GM12878 (cell line): ENCODE measurements around the gene BIRC6. TPM values are rescaled to one million over a fixed set of nuclear protein-coding genes. Genes with fewer than 3 reads are reported as not detected.

Source experiments
- ATAC-seq: fragments of 200-7000 bp; cut with Tn5 transposase; 3 replicates; pipeline ENCODE4 v1.9.1; 2020; ENCODE audit warnings: mild to moderate bottlenecking, moderate library complexity
- BruUV-seq: library from RNA; stranded (reverse); fragments of 400-500 nt; replicated peaks from 2 replicates; lab custom pipeline; 2021; lab: Mats Ljungman, UMichigan
- CTCF ChIA-PET: fragments of 300-600 bp; sonication (Branson Sonifier 250); formaldehyde crosslinking; extraction: SDS; loops from one replicate; lab custom pipeline; 2021; ENCODE audit warnings: inconsistent platforms; lab: Yijun Ruan, JAX
- POLR2A ChIA-PET: fragments of 350-600 bp; formaldehyde crosslinking; extraction: SDS; loops from one replicate; lab custom pipeline; 2021; ENCODE audit warnings: inconsistent platforms; lab: Charles Lee
- RAD21 ChIA-PET: fragments of 300-600 bp; sonication (Branson Sonifier 250); formaldehyde crosslinking; loops from one replicate; lab custom pipeline; 2023; ENCODE audit warnings: antibody characterized with exemption; ENCODE audit not compliant: unreplicated experiment; lab: Charles Lee
- SMC1A ChIA-PET: fragments of 300-600 bp; sonication (Branson Sonifier 250); formaldehyde crosslinking; loops from one replicate; lab custom pipeline; 2023; ENCODE audit not compliant: unreplicated experiment, uncharacterized antibody; lab: Charles Lee
- DNase-seq: peaks from one replicate; pipeline ENCODE4 v3.0.0-alpha.2; 2011; ENCODE audit warnings: low read depth, low spot score
- FAIRE-seq: peaks from 3 replicates; lab custom pipeline; 2011; peaks lifted over from hg19 to GRCh38; lab: Jason Lieb, UNC
- H2AFZ ChIP-seq: 2 replicates; pipeline ENCODE4 v1.6.0; 2011; ENCODE audit warnings: low read depth, low read length, control low read depth; ENCODE audit not compliant: control insufficient read depth
- H3K27ac ChIP-seq: 2 replicates; pipeline ENCODE4 v1.5.1; 2011; ENCODE audit warnings: control low read depth; ENCODE audit not compliant: control insufficient read depth, insufficient read depth
- H3K27me3 ChIP-seq, 2 experiments: replicated peaks in 1 of 2; 2 replicates each; pipeline versions ENCODE4 v1.6.0 to v1.6.1; 2011; ENCODE audit warnings: low read length in 1 of 2; ENCODE audit not compliant: control insufficient read depth in 2 of 2, insufficient read depth in 2 of 2
- H3K36me3 ChIP-seq, 2 experiments: 2 replicates each; pipeline ENCODE4 v1.5.1; 2011; ENCODE audit warnings: low read length in 1 of 2; ENCODE audit not compliant: control insufficient read depth in 2 of 2, insufficient read depth in 2 of 2
- H3K4me1 ChIP-seq: 2 replicates; pipeline ENCODE4 v1.6.1; 2011; ENCODE audit warnings: mild to moderate bottlenecking, low read length, moderate library complexity, mixed read lengths; ENCODE audit not compliant: control insufficient read depth, insufficient read depth
- H3K4me2 ChIP-seq: 2 replicates; pipeline ENCODE4 v1.6.0; 2011; ENCODE audit warnings: control low read depth; ENCODE audit not compliant: control insufficient read depth, insufficient read depth
- H3K4me3 ChIP-seq: fragments of 200-600 bp; sonication (generic); 2 replicates; pipeline ENCODE4 v1.5.1; 2016
- H3K79me2 ChIP-seq: 2 replicates; pipeline ENCODE4 v1.6.0; 2011; ENCODE audit warnings: low read length; ENCODE audit not compliant: control insufficient read depth, insufficient read depth
- H3K9ac ChIP-seq: 2 replicates; pipeline ENCODE4 v1.8.0; 2011; ENCODE audit warnings: low read length, control low read depth, mixed read lengths; ENCODE audit not compliant: control insufficient read depth, insufficient read depth
- H3K9me3 ChIP-seq: replicated peaks from 3 replicates; pipeline ENCODE4 v1.5.1; 2011; ENCODE audit warnings: mild to moderate bottlenecking, low read length; ENCODE audit not compliant: control insufficient read depth, insufficient read depth
- H4K20me1 ChIP-seq: 2 replicates; pipeline ENCODE4 v1.6.0; 2011; ENCODE audit not compliant: control insufficient read depth, insufficient read depth
- CBFB ChIP-seq: IDR thresholded peaks from 2 replicates; pipeline ENCODE4 v1.6.1; 2016; ENCODE audit warnings: antibody characterized with exemption, low read depth
- ESRRA ChIP-seq: IDR thresholded peaks from 2 replicates; pipeline ENCODE4 v1.6.1; 2012; ENCODE audit warnings: mild to moderate bottlenecking, low read length, improper control_type of control experiment
- MEF2A ChIP-seq: IDR thresholded peaks from 2 replicates; pipeline ENCODE4 v1.6.1; 2011; ENCODE audit warnings: low read depth, mild to moderate bottlenecking, low read length, moderate library complexity; ENCODE audit not compliant: insufficient read depth
- MLLT1 ChIP-seq: fragments of 450-650 bp; IDR thresholded peaks from 2 replicates; pipeline ENCODE4 v1.6.1; 2016; ENCODE audit warnings: mild to moderate bottlenecking
- RAD21 ChIP-seq: IDR thresholded peaks from 2 replicates; pipeline ENCODE4 v1.6.1; 2011; ENCODE audit warnings: mild to moderate bottlenecking, low read depth, low read length, moderate library complexity; ENCODE audit not compliant: insufficient read depth
- SIX5 ChIP-seq: IDR thresholded peaks from 2 replicates; pipeline ENCODE4 v1.6.1; 2011; ENCODE audit warnings: mild to moderate bottlenecking, low read depth, low read length, moderate library complexity; ENCODE audit not compliant: severe bottlenecking
- SMC3 ChIP-seq: IDR thresholded peaks from 2 replicates; pipeline ENCODE4 v1.6.1; 2011; ENCODE audit warnings: low read length, improper control_type of control experiment, borderline replicate concordance
- ZSCAN29 ChIP-seq: fragments of 450-650 bp; IDR thresholded peaks from 2 replicates; pipeline ENCODE4 v1.6.1; 2017; ENCODE audit warnings: mild to moderate bottlenecking, moderate library complexity
- WGBS: methylation state at CpG from one replicate; pipeline ENCODE4 v1.1.6; 2016; ENCODE audit warnings: low lambda C conversion rate; ENCODE audit not compliant: insufficient replicate concordance, insufficient coverage; ENCODE audit errors: missing lambda C conversion rate; 5-methylcytosine and 5-hydroxymethylcytosine counted together
- in situ Hi-C: fragments of 300-500 bp; cut with MboI; formaldehyde crosslinking; loops from 9 replicates; pipeline ENCODE4 v1.14.3; 2018; ENCODE audit warnings: mixed read lengths
- intact Hi-C: fragments of 100-400 bp; cut with micrococcal nuclease; formaldehyde crosslinking; loops from one replicate; pipeline ENCODE4 v1.14.2; 2022; ENCODE audit not compliant: unreplicated experiment
- polyA plus RNA-seq, 11 experiments: library from polyadenylated mRNA; depleted of rRNA in 4 of 11; unstranded in 6 of 11; stranded (reverse) in 5 of 11; fragments of >200 nt; fragmentation: Nextera tagmentation in 4 of 11; fragmentation: Illumina TruSeq in 1 of 11; extraction: Ambion mirVana in 4 of 11; extraction: Trizol in 1 of 11; gene quantifications; 1 replicate in 1 of 11; 2 replicates in 10 of 11; pipeline versions ENCODE4 v1.2.1 to v1.2.3, GENCODE V29; 2011 to 2016; ENCODE audit warnings: inconsistent platforms in 2 of 11, missing spikeins in 2 of 11, low read depth in 1 of 11
- total RNA-seq, 4 experiments: library from RNA; depleted of rRNA in 3 of 4; stranded (reverse); fragments of >200 nt in 3 of 4; fragmentation: Illumina TruSeq in 1 of 4; extraction: Trizol in 1 of 4; gene quantifications; 2 replicates each; pipeline versions ENCODE4 v1.2.1 to v1.2.3, GENCODE V29; 2013 to 2021
- TF ChIP-seq, protein P1 (sequence below): IDR thresholded peaks from 2 replicates; pipeline ENCODE4 v1.6.1; 2012; ENCODE audit warnings: low read depth, low read length, improper control_type of control experiment

BIRC6 gene
- total and polyA plus RNA-seq, 10 of the 15 experiments (the other 5 are each of a cell fraction or from before 2014, with no cell fraction given): 18.8 to 118 (median 55.0) TPM

DNA sequence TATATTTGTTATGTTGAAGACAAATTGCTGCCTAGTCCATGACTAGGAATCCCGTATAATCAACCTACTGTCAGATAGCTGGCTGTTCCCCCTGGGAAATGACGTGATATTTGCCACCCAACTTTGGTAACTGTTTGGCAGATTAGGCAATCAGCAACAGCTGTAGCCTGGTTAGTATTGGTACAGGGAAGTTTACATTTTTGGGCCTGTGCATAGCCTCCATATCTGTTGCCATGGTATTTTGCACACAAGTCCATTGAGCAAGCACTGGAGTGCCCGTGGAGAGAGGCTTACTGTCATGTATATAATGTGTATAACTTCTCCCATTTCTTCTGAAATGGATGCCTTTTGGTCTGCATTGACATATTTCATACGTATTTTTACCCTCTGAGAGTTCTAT lies 27.7 kb downstream of the BIRC6 start:
- ChIA-PET RAD21 (no interaction called here), SMC1A (interaction anchor here (1.0 kb wide), 1 partner anchor 11 kb away, joined by 4 read pairs; no protein-coding TSS in a partner anchor), CTCF (no interaction called here), POLR2A (interaction anchor here (0.5 to 0.6 kb wide), 3 partner anchors 19 to 460 kb away, joined by 3 to 5 read pairs (median 5); no protein-coding TSS in a partner anchor)
- no peaks in the 10 kb centered on the region for H4K20me1 ChIP-seq
- H3K4me3 ChIP-seq: no peak overlapping the region
- 95% methylated on average over 4 of the region's 4 CpGs for WGBS
- TF ChIP-seq MLLT1 (no peak), ZSCAN29 (no peak), CBFB (no peak), MEF2A (no peak), SMC3 (no peak), ESRRA (no peak), RAD21 (no peak), SIX5 (no peak)
- TF ChIP-seq, protein P1, sequence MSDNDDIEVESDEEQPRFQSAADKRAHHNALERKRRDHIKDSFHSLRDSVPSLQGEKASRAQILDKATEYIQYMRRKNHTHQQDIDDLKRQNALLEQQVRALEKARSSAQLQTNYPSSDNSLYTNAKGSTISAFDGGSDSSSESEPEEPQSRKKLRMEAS: no peak
- H3K27me3 ChIP-seq: no peaks in the 10 kb centered on the region
- H3K9me3 ChIP-seq: no peaks in the 10 kb centered on the region
- in situ Hi-C loops (no loop called here), intact Hi-C loops (no loop called here)
- FAIRE-seq (no peak), ATAC-seq (no peak), DNase-seq (no peak)
- no peak overlapping the region for H3K4me2 ChIP-seq
- H3K27ac ChIP-seq: no peak overlapping the region
- peaks cover 0 to 25% of the 10 kb centered on the region in 2 experiments for H3K36me3 ChIP-seq
- no peak overlapping the region for H2AFZ ChIP-seq
- H3K79me2 ChIP-seq: peaks cover 14% of the 10 kb centered on the region
- no peaks in the 10 kb centered on the region for H3K4me1 ChIP-seq
- no peak overlapping the region for H3K9ac ChIP-seq
- BruUV-seq: no TSS peak
